ENCODE measurements around the gene NRF1. TPM values are rescaled to one million over a fixed set of nuclear protein-coding genes. Genes with fewer than 3 reads are reported as not detected.

NRF1 gene
- total and polyA plus RNA-seq, 2 of the 13 experiments (the other 11 are each of a cell fraction or from before 2014, with no cell fraction given): 9.3 to 10.1 TPM

DNA sequence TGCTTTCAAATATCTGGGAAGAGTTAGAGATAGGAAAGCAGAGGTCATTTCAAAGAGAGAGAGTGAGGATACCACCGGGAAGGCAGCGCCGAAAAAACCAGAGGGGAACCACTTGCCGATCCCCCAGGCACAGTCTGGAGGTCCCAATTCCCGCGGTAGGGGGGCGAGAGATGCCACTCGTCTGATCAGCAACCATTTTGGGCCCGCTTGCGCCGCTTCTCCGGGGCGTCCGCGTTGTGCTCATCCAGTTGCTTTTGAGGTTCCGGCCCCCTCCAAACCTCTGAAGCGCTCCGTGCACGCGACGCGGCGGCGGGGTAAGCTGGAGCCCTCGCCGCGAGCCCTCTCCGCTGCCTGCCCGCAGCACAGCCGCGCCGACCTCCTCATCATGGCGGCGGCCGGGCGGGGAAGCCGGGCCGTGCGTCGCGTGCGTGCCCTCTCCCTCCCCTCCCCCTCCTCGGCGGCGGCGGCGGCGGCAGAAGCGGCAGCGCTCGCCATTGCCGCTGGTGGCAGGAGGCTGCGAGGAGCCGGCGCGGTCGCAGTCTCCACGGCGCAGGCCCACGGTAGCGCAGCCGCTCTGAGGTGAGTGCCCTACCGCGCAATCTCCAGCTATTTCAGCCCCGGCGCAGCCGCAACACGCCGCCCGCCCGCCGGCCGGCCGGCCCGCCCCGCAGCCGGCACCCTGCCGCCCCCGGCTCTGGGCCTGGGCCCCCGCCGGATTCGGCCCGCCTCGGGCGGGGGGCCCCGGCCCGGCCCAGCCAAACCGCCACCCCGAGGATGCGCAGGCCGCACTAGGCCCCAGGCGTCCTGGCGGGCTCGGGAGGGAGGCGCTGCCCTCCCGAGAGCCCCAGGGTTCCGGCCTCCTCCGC is at the start of gene NRF1 (continued):
- 0 out of 2 replicates have a peak, but pooled peaks have one; percentile 55 for TF ChIP-seq TSC22D2 (CRISPR knock-in tag; IDR thresholded peaks at IDR 0.05; ENCODE audit: borderline replicate concordance)
- TF ChIP-seq, protein P1, sequence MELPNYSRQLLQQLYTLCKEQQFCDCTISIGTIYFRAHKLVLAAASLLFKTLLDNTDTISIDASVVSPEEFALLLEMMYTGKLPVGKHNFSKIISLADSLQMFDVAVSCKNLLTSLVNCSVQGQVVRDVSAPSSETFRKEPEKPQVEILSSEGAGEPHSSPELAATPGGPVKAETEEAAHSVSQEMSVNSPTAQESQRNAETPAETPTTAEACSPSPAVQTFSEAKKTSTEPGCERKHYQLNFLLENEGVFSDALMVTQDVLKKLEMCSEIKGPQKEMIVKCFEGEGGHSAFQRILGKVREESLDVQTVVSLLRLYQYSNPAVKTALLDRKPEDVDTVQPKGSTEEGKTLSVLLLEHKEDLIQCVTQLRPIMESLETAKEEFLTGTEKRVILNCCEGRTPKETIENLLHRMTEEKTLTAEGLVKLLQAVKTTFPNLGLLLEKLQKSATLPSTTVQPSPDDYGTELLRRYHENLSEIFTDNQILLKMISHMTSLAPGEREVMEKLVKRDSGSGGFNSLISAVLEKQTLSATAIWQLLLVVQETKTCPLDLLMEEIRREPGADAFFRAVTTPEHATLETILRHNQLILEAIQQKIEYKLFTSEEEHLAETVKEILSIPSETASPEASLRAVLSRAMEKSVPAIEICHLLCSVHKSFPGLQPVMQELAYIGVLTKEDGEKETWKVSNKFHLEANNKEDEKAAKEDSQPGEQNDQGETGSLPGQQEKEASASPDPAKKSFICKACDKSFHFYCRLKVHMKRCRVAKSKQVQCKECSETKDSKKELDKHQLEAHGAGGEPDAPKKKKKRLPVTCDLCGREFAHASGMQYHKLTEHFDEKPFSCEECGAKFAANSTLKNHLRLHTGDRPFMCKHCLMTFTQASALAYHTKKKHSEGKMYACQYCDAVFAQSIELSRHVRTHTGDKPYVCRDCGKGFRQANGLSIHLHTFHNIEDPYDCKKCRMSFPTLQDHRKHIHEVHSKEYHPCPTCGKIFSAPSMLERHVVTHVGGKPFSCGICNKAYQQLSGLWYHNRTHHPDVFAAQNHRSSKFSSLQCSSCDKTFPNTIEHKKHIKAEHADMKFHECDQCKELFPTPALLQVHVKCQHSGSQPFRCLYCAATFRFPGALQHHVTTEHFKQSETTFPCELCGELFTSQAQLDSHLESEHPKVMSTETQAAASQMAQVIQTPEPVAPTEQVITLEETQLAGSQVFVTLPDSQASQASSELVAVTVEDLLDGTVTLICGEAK (IDR thresholded peaks at IDR 0.05): no peak
- TF ChIP-seq, protein P1 (CRISPR knock-in tag; IDR thresholded peaks at IDR 0.05): peak; percentile 89
- no peak for TF ChIP-seq KDM6A (CRISPR knock-in tag; IDR thresholded peaks at IDR 0.05; ENCODE audit: low read depth)
- TF ChIP-seq ZNF720 (CRISPR knock-in tag; IDR thresholded peaks at IDR 0.05): no peak
- TF ChIP-seq KLF16 (CRISPR knock-in tag; IDR thresholded peaks at IDR 0.05): no peak; a peak in 1 of 4 replicates
- TF ChIP-seq ZZZ3 (CRISPR knock-in tag; IDR thresholded peaks at IDR 0.05; ENCODE audit: borderline replicate concordance): no peak
- TF ChIP-seq, protein P2, sequence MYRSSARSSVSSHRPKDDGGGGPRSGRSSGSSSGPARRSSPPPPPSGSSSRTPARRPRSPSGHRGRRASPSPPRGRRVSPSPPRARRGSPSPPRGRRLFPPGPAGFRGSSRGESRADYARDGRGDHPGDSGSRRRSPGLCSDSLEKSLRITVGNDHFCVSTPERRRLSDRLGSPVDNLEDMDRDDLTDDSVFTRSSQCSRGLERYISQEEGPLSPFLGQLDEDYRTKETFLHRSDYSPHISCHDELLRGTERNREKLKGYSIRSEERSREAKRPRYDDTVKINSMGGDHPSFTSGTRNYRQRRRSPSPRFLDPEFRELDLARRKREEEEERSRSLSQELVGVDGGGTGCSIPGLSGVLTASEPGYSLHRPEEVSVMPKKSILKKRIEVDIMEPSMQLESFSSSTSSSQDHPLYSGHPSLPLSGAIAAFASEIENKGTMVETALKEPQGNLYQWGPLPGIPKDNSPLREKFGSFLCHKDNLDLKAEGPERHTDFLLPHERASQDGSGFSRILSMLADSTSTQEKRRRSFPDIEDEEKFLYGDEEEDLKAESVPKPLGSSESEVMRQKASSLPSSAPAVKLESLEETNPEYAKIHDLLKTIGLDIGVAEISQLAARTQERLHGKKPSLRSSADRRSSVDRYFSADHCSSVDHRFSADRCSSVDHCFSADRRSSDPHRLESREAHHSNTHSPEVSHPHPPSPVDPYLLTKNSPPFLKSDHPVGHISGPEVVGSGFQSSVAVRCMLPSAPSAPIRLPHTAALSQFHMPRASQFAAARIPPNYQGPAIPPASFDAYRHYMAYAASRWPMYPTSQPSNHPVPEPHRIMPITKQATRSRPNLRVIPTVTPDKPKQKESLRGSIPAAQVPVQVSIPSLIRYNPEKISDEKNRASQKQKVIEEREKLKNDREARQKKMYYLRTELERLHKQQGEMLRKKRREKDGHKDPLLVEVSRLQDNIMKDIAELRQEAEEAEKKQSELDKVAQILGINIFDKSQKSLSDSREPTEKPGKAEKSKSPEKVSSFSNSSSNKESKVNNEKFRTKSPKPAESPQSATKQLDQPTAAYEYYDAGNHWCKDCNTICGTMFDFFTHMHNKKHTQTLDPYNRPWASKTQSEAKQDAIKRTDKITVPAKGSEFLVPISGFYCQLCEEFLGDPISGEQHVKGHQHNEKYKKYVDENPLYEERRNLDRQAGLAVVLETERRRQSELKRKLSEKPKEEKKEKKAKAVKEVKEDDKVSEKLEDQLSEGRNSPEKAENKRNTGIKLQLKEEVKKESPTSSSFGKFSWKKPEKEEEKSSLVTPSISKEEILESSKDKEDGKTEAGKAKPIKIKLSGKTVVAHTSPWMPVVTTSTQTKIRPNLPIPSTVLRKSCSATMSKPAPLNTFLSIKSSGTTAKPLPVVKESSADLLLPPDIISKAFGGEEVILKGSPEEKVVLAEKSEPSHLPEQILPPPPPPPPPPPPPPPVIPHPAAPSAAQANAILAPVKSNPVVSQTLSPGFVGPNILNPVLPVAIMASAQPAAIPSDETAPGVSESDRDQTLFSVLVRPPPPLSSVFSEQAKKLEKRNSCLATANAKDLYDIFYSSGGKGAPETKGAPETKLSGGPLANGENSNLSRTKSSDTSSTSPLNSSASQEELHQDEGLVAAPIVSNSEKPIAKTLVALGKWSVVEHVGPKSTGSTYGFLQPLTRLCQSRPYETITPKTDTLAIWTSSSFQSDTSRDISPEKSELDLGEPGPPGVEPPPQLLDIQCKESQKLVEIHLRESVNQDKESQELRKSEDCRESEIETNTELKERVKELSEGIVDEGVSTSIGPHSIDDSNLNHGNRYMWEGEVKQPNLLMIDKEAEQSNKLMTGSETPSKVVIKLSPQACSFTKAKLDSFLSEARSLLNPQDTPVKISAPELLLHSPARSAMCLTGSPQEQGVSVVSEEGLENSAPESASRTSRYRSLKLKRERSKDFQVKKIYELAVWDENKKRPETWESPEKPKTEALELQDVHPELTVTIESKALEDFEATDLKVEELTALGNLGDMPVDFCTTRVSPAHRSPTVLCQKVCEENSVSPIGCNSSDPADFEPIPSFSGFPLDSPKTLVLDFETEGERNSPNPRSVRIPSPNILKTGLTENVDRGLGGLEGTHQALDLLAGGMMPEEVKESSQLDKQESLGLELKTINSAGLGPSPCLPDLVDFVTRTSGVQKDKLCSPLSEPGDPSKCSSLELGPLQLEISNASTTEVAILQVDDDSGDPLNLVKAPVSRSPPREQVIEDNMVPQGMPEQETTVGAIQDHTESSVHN (CRISPR knock-in tag; IDR thresholded peaks at IDR 0.05): no peak
- peak; percentile 49; the same call in 1 of the 2 replicates for TF ChIP-seq ZC3H13 (CRISPR knock-in tag; IDR thresholded peaks at IDR 0.05)
- TF ChIP-seq DPF2 (CRISPR knock-in tag; IDR thresholded peaks at IDR 0.05; ENCODE audit: borderline replicate concordance, low read depth): no peak
- no peak for TF ChIP-seq RFX5 (IDR thresholded peaks at IDR 0.05; ENCODE audit: low read depth, low read length)
- TF ChIP-seq SAP130 (CRISPR knock-in tag; IDR thresholded peaks at IDR 0.05; ENCODE audit: low read depth): peak; percentile 91
